HFF-Myc (cell line): ENCODE data around the gene PCSK4.
A peak's percentile ranks its signal among the peaks of the same experiment; 100 is the strongest.

Experiments used
- DNase-seq: peaks from one replicate; pipeline ENCODE4 v3.0.0-alpha.2; 2011; ENCODE audit warnings: low read depth; ENCODE audit errors: extremely low read depth
- H3K4me3 ChIP-seq: replicated peaks from 2 replicates; pipeline ENCODE4 v1.5.1; 2011; ENCODE audit warnings: low read depth, mild to moderate bottlenecking, control low read depth, low read length
- TF ChIP-seq, protein P1 (sequence below): IDR thresholded peaks from 2 replicates; pipeline ENCODE4 v1.5.1; 2012; ENCODE audit warnings: mild to moderate bottlenecking, low read depth, low read length, control low read depth; ENCODE audit errors: missing control alignments

Gene PCSK4

DNA sequence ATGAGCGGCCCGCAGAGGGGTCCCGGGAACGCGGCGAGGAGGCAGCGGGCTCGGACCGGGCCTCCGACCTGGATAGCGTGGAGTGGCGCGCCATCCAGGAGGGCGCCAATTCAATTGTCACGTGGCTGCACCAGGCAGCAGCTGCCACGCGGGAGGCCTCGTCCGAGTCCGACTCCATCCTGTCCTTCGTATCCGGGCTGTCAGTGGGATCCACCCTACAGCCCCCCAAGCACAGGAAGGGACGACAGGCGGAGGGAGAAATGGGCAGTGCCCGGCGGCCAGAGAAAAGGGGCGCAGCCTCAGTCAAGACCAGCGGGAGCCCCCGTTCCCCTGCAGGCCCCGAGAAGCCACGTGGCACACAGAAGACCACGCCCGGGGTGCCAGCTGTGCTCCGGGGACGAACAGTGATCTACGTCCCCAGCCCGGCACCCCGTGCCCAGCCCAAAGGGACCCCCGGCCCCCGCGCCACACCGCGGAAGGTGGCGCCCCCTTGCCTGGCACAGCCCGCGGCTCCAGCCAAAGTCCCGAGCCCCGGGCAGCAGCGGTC is 21.8 kb downstream of the PCSK4 start:
- no peak for DNase-seq
- H3K4me3 ChIP-seq = no peak overlapping the region
- TF ChIP-seq, protein P1, sequence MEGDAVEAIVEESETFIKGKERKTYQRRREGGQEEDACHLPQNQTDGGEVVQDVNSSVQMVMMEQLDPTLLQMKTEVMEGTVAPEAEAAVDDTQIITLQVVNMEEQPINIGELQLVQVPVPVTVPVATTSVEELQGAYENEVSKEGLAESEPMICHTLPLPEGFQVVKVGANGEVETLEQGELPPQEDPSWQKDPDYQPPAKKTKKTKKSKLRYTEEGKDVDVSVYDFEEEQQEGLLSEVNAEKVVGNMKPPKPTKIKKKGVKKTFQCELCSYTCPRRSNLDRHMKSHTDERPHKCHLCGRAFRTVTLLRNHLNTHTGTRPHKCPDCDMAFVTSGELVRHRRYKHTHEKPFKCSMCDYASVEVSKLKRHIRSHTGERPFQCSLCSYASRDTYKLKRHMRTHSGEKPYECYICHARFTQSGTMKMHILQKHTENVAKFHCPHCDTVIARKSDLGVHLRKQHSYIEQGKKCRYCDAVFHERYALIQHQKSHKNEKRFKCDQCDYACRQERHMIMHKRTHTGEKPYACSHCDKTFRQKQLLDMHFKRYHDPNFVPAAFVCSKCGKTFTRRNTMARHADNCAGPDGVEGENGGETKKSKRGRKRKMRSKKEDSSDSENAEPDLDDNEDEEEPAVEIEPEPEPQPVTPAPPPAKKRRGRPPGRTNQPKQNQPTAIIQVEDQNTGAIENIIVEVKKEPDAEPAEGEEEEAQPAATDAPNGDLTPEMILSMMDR = no peak

DNA sequence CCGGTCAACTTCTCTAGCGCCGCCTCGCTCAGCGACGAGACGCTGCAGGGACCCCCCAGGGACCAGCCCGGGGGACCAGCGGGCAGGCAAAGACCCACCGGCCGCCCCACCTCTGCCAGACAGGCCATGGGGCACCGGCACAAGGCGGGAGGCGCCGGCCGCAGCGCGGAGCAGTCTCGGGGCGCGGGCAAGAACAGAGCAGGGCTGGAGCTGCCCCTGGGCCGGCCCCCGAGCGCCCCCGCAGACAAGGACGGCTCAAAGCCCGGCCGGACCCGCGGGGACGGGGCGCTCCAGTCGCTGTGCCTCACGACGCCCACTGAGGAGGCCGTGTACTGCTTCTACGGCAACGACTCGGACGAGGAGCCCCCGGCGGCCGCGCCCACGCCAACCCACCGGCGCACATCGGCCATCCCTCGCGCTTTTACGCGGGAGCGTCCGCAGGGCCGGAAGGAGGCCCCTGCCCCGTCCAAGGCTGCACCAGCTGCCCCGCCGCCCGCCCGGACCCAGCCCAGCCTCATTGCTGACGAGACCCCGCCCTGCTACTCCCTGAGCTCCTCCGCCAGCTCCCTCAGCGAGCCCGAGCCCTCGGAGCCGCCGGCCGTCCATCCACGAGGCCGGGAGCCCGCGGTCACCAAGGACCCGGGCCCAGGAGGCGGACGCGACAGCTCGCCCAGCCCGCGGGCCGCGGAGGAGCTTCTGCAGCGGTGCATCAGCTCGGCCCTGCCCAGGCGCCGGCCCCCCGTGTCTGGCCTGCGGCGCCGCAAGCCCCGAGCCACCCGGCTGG is 22.5 kb downstream of the PCSK4 start:
- no peak overlapping the region for H3K4me3 ChIP-seq
- DNase-seq = no peak
- TF ChIP-seq, protein P1 = no peak

DNA sequence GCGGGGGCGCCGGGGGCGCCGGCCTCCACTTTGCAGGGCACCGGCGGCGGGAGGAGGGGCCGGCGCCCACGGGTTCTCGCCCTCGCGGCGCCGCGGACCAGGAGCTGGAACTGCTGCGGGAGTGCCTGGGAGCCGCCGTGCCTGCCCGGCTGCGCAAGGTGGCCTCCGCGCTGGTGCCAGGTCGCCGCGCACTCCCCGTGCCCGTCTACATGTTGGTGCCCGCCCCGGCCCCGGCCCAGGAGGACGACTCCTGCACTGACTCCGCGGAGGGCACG is 23.0 kb downstream of the PCSK4 start:
- TF ChIP-seq, protein P1 = no peak
- DNase-seq = no peak
- H3K4me3 ChIP-seq = no peak overlapping the region

DNA sequence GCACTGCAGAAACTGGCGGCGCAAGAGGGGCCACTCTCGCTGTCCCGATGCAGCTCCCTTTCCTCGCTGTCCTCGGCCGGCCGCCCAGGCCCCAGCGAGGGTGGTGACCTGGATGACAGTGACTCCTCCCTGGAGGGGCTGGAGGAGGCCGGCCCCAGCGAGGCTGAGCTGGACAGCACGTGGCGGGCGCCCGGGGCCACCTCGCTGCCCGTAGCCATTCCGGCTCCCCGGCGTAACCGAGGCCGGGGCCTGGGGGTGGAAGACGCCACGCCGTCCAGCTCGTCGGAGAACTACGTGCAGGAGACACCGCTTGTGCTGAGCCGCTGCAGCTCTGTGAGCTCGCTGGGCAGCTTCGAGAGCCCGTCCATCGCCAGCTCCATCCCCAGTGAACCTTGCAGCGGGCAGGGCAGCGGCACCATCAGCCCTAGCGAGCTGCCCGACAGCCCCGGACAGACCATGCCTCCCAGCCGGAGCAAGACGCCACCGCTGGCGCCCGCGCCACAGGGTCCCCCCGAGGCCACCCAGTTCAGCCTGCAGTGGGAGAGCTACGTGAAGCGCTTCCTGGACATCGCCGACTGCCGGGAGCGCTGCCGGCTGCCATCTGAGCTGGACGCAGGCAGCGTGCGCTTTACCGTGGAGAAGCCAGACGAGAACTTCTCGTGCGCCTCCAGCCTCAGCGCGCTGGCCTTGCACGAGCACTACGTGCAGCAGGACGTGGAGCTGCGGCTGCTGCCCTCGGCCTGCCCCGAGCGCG is 23.5 kb downstream of the PCSK4 start:
- TF ChIP-seq, protein P1 = no peak
- DNase-seq = no peak
- H3K4me3 ChIP-seq = no peak overlapping the region

DNA sequence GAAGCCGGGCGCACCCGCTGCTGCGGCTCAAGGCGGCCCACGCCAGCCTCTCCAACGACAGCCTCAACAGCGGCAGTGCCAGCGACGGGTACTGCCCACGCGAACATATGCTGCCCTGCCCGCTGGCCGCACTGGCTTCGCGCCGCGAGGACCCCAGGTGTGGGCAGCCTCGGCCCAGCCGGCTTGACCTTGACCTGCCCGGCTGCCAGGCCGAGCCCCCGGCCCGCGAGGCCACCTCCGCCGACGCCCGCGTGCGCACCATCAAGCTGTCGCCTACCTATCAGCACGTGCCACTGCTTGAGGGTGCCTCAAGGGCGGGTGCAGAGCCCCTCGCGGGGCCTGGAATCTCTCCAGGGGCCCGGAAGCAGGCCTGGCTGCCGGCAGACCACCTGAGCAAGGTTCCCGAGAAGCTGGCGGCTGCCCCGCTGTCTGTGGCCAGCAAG is 24.1 kb downstream of the PCSK4 start:
- TF ChIP-seq, protein P1 = no peak
- no peak overlapping the region for H3K4me3 ChIP-seq
- DNase-seq = no peak

DNA sequence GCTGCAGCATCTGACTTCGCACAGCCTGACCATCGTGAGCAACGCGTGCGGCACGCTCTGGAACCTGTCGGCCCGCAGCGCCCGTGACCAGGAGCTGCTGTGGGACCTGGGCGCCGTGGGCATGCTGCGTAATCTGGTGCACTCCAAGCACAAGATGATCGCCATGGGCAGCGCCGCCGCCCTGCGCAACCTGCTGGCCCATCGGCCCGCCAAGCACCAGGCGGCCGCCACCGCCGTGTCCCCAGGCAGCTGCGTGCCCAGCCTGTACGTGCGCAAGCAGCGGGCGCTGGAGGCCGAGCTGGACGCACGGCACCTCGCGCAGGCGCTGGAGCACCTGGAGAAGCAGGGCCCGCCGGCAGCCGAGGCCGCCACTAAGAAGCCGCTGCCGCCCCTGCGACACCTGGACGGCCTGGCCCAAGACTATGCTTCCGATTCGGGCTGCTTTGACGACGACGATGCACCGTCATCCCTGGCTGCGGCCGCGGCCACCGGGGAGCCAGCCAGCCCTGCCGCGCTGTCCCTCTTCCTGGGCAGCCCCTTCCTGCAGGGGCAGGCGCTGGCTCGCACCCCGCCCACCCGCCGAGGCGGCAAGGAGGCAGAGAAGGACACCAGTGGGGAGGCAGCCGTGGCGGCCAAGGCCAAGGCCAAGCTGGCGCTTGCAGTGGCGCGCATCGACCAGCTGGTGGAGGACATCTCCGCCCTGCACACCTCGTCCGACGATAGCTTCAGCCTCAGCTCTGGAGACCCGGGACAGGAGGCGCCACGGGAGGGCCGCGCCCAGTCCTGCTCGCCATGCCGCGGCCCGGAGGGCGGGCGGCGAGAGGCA is 24.7 kb downstream of the PCSK4 start:
- TF ChIP-seq, protein P1 = peak; percentile 36
- no peak for DNase-seq
- no peak overlapping the region for H3K4me3 ChIP-seq
